HCT116 (cell line): ENCODE results near the gene ASIC1.

Experiments
- CEBPB ChIP-seq: IDR thresholded peaks from 2 replicates; pipeline ENCODE4 v1.6.1; 2012; ENCODE audit warnings: low read depth
- CTCF ChIP-seq, 3 experiments: fragments of 200-600 bp in 1 of 3; sonication (generic) in 1 of 3; IDR thresholded peaks in 2 of 3; conservative IDR thresholded peaks in 1 of 3; 2 replicates each; pipeline ENCODE4 v1.5.1; 2012 to 2017; ENCODE audit warnings: low read depth in 2 of 3, low read length in 2 of 3, antibody characterized with exemption in 1 of 3, borderline replicate concordance in 1 of 3, control low read depth in 1 of 3, mild to moderate bottlenecking in 1 of 3, mixed read lengths in 1 of 3, mixed run types in 1 of 3, moderate library complexity in 1 of 3; ENCODE audit not compliant: insufficient read depth in 1 of 3
- EZH2 ChIP-seq: fragments of 200-600 bp; sonication (generic); IDR thresholded peaks from 2 replicates; pipeline ENCODE4 v1.6.1; 2017; ENCODE audit warnings: antibody characterized with exemption, mixed run types
- JUND ChIP-seq: IDR thresholded peaks from 2 replicates; pipeline ENCODE4 v1.6.1; 2012
- MAX ChIP-seq: IDR thresholded peaks from 2 replicates; pipeline ENCODE4 v1.6.1; 2012
- POLR2A ChIP-seq: IDR thresholded peaks from 2 replicates; pipeline ENCODE4 v1.7.0; 2011; ENCODE audit warnings: borderline replicate concordance; ENCODE audit not compliant: insufficient read depth, insufficient read length; ENCODE audit errors: extremely low read depth
- POLR2AphosphoS5 ChIP-seq: IDR thresholded peaks from 2 replicates; pipeline ENCODE4 v1.6.1; 2011; ENCODE audit warnings: mild to moderate bottlenecking, low read depth, low read length, moderate library complexity
- SP1 ChIP-seq: IDR thresholded peaks from 2 replicates; pipeline ENCODE4 v1.6.1; 2012; ENCODE audit warnings: low read depth
- ZBTB33 ChIP-seq: IDR thresholded peaks from 2 replicates; pipeline ENCODE4 v1.6.1; 2011; ENCODE audit warnings: mild to moderate bottlenecking, low read length, moderate library complexity; ENCODE audit not compliant: insufficient replicate concordance; ENCODE audit errors: extremely low read depth

- TF ChIP-seq POLR2AphosphoS5 (no peak), CTCF (IDR thresholded peaks at IDR 0.05 in 2 of 3, conservative IDR thresholded peaks at IDR 0.05 in 1 of 3; ENCODE audit: borderline replicate concordance in 1 of 3, insufficient read depth in 1 of 3, low read depth in 2 of 3, low read length in 2 of 3) (no peak), CEBPB (no peak), EZH2 (no peak), POLR2A (no peak), SP1 (no peak), MAX (no peak), ZBTB33 (no peak), JUND (no peak)
Measured at GRCh38 chr12:50040657-50041056, 16.7 kb upstream of the ASIC1 start.
